NCI-H2227 treated with DMSO at 0.1 percent for 48 hours (cell line): ENCODE measurements around the gene ARL15.

ENCODE experiments used
- DNase-seq: peaks from one replicate; lab custom pipeline; 2025; lab: John Stamatoyannopoulos, UW

Gene ARL15

DNA sequence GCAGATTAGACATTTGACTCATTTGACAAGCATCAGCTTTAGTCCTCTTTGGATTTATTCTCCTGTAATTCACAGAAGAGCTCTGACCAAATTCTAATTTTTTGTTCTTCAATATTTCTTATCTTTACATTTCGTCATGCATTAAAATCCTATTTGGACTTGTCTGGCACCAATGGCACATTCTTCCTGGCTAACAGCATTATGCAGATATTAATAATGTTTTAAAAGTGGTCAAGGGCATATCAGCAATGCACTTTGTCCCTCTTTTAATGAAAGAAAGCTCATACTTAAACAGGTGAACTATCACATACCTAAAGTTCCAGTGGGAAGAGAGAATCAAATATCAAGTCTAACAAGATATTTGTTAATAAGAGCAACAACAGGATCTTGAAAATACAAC, 270.4 kb downstream of the ARL15 start:
- no peak for DNase-seq

DNA sequence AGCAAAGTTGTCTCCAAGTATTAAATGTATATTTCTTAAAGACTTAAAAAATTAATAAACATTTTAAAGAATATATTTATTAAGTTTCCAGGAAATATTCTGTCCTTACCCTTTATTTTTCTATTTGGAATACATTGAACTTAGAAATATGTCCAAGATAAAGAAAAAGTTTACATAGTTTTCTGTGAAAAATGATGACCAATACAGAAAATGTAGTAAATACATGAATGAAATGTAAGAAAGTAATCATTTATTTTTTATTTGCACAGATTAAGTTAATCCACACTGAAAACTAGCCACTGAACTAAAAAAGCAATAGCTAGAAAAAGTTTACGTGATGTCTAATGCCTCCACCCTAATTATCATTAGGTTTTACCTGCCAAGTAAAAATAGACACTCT, 273.2 kb downstream of the ARL15 start:
- no peak for DNase-seq

- DNase-seq: no peak
Observed at GRCh38 chr5:54030981-54031380, 279.4 kb downstream of the ARL15 start.

- no peak for DNase-seq
Observed at GRCh38 chr5:54024466-54024865, 285.9 kb downstream of the ARL15 start.

DNA sequence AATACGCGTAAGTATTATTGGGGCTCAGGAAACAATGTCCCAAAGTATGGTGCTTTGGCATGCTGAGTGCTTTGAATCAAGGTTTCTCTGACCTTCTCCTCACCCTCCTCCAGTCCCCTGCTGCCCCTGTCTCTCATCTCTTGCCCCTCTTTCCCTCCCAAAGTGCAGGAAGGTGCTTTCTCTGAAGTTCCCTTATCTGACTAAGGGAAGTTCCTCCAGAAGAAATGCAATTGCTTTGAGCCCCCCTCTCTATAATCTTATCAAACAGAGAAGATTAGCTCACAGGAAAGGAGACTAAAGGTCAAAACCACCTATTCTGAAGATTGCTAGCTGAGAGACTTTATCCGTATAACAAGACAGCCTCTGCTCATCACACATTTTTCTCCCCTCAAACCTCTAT, 288.1 kb downstream of the ARL15 start:
- no peak for DNase-seq

DNA sequence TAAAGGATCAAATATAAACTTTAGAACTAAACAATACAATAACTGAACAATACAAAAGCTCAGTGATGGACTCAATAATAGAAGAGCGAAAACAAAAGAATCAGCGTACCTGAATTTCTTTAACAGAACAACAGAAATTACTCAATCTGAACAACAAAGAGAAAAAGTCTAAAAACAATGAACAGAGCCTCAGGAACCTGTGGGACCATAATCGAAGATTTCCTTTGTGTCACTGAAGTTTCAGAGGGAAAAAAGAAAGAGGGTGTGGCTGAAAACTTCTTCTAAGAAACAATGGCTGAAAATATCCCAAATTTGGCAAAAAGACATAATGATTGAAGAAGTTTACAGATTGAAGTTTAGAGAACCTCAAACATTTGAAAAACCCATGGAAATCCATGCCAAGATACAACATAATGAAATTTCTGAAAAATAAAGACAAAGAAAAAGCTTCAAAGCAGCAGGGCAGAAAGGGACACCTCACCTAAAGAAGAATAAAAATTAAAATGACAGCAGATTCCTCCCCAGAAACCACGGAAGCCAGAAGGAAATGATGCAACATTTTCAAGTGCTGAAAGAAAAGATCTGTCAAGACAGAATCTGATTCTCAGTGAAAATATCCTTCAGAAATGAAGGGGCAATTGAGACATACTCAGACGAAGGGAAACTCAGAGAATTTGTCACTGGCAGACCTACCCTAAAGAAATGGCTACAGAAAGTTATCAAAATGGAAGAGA, 288.8 kb downstream of the ARL15 start:
- no peak for DNase-seq

GRCh38 chr5:54018438-54018837, 291.9 kb downstream of the ARL15 start:
- DNase-seq: no peak

DNA sequence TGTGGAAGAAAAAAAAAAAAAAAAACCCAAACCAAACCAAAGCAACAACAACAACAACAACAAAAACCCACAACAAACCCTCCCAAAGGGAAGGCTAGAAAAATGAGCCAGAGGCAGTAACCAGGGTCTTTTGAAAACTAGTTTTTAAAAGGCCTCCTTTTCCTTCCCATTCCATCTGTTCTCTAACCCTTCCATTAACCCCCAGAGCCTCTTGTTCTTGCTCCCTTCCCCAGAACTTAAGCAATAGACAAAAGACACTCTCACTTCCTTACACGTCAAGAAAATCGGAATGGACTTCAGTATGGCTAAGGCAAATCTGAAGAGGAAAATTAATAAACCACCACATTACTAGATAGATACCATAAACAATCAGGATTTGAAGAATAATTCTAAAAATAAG, 292.8 kb downstream of the ARL15 start:
- no peak for DNase-seq

GRCh38 chr5:54013556-54014194, 296.7 kb downstream of the ARL15 start:
- no peak for DNase-seq

- no peak for DNase-seq
Observed at GRCh38 chr5:54009828-54010227, 300.5 kb downstream of the ARL15 start.

- DNase-seq: no peak
Observed at GRCh38 chr5:54009357-54009756, 301.0 kb downstream of the ARL15 start.

DNA sequence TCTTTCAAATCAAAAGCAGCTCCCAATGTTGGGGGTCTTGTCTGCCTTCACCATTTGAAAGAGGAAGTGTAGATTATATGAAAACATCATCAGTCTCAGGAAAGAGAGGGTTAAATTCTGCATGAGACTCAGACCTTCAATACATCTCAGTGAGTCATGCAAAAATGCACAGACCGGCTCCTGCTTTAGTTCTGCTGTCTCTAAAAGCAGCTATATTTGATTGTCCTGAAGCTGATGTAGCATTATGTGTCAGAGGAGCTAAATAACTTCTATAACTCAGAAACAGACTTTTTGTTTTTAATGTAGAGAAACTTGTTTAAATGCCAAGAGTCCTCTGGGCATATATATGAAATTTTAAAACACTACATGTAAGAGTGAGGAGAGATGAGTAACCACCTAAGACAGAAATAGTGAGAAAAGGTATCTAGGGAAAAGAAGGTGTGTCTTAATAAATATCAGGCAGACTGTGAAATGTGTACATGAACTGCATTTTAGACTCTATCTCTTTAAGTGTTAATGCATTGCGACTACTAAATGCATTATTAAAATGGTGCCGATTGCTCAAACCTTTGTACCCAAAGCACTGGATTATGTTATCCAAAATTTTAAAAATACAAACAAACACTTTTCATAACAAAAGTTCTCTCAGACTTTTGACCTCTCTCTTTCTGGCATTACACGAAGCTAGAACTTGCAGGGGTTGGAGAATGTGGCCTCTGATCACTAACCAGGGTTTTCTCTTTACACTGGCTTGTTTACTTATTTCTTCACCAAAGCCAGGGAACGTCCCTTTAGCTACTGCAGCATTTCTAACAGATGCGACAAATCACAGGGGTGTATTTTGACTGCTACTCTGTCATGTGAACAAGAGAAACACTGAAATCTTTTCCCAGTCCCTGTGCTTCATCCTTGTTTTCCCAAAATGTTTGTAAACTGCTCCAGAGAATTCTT, 302.3 kb downstream of the ARL15 start:
- no peak for DNase-seq

GRCh38 chr5:54004697-54005096, 305.7 kb downstream of the ARL15 start:
- DNase-seq: no peak

- DNase-seq: no peak
Observed at GRCh38 chr5:54002779-54003178, 307.6 kb downstream of the ARL15 start.

- no peak for DNase-seq
Observed at GRCh38 chr5:54001976-54002775, 308.2 kb downstream of the ARL15 start.

DNA sequence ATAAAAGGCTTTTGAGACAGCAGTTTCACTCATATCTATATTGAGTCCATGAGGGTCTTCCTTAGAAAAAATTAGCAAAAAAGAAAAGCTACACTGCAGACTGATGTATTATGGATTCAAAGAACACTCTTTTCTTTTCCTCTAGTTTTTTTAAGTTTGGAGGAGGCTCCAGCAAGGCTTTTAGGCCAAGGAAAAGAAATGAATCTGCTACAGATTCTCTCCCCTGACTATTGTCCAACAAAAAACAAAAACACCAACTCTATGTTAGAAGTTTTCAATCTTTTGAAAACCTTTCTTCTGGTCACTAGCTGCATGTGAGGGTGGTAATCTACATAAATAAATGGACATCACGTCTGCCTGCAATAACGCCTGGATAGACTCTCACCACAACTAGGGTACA, 310.4 kb downstream of the ARL15 start:
- no peak for DNase-seq

- DNase-seq: no peak
Observed at GRCh38 chr5:53997736-53998627, 312.4 kb downstream of the ARL15 start.

DNA sequence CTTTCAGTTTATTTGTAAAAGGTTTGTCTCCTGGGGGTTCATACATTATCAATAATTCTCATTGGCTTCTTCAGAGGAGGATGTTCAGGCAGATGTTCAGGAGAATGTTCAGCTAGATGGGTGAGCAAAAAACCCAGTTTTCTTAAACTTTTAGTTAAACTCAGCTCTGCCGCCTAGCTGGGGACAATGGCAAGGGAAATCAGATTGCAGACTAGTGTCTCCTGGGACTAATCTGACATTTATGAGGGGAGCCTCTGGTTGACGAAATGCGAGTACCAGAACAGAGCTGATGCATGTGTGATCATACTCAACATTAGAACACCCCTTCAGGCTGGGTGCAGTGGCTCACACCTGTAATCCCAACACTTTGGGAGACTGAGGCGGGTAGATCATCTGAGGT, 314.4 kb downstream of the ARL15 start:
- no peak for DNase-seq

DNA sequence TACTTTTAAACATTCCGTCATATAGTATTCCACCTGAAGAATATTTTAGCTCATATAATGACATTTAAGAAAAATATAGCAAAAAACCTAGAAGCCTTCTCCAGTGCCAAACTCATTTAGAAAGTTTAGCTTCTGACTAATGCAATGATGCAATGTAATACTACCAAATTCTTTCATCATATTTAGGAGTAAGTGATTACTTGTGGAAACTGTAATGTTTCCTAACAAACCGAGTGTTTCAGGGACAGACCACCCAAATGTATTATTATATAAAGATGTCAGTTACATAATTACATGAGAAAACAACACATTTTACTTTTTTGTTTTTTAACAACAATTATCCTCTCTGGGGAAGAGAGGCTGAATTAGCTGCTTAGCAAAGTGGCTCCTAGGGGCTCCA, 316.2 kb downstream of the ARL15 start:
- DNase-seq: no peak

DNA sequence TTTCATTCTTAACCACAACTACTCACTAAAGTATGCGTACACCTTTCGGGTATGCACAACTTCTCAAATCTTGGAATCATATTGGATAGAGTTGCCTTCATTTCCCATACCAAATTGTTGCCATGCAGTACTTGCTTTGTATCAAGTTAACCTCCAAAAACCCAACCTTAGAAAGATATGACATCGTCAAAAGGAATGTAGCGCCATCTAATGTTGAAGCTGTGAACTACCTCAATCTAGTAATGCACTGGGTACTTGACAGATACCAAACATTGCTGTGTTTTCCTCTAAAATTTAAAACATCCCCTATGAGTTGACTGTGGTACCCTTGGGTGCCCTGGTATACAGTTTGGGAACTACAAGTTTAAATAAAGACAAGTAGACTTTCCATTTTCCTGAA, 318.4 kb downstream of the ARL15 start:
- no peak for DNase-seq

- DNase-seq: no peak
Observed at GRCh38 chr5:53987101-53987500, 323.3 kb downstream of the ARL15 start.
